Urothelium cell line (cell line): ENCODE measurements around the gene USP17L17.
"Not testable (repeated sequence)": the region's sequence is repeated elsewhere in the genome, so short reads cannot be mapped to it uniquely, and the experiment has no call there.

Source experiments
- DNase-seq: peaks from one replicate; pipeline ENCODE4 v3.0.0; 2011; ENCODE audit warnings: low spot score, mixed read lengths
- FAIRE-seq: peaks from 2 replicates; lab custom pipeline; 2011; peaks lifted over from hg19 to GRCh38; lab: Jason Lieb, UNC

Gene USP17L17, protein sequence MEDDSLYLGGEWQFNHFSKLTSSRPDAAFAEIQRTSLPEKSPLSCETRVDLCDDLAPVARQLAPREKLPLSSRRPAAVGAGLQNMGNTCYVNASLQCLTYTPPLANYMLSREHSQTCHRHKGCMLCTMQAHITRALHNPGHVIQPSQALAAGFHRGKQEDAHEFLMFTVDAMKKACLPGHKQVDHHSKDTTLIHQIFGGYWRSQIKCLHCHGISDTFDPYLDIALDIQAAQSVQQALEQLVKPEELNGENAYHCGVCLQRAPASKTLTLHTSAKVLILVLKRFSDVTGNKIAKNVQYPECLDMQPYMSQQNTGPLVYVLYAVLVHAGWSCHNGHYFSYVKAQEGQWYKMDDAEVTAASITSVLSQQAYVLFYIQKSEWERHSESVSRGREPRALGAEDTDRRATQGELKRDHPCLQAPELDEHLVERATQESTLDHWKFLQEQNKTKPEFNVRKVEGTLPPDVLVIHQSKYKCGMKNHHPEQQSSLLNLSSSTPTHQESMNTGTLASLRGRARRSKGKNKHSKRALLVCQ

DNA sequence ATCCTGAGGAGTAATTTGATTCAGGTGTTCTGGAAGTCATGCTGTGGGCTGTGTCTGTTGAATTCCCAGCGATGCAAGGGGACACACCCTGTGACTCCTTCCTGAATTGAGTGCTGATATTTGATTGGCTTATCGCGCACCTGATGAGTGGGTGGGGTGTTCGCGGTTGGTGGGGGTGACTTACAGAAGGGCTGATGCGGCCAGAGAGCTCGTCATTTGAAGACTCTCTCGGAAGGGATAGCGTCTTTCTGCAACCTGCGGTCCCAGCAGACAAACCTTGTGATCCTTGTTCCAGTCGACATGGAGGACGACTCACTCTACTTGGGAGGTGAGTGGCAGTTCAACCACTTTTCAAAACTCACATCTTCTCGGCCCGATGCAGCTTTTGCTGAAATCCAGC, at the start of gene USP17L17:
Gene USP17L17, plus strand, starts transcription at position 301 of the 400 bp plus-strand sequence. Its CDS starts 0 bp downstream, at position 301.
- DNase-seq, FAIRE-seq: not testable (repeated sequence)

DNA sequence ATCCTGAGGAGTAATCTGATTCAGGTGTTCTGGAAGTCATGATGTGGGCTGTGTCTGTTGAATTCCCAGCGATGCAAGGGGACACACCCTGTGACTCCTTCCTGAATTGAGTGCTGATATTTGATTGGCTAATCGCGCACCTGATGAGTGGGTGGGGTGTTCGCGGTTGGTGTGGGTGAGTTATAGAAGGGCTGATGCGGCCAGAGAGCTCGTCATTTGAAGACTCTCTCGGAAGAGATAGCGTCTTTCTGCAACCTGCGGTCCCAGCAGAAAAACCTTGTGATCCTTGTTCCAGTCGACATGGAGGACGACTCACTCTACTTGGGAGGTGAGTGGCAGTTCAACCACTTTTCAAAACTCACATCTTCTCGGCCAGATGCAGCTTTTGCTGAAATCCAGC, 33.3 kb upstream of the USP17L17 start, which contains the start of gene USP17L10:
Gene USP17L10, plus strand, starts transcription at position 301 of the 400 bp plus-strand sequence. Its CDS starts 0 bp downstream, at position 301.
- DNase-seq, FAIRE-seq: not testable (repeated sequence)

DNA sequence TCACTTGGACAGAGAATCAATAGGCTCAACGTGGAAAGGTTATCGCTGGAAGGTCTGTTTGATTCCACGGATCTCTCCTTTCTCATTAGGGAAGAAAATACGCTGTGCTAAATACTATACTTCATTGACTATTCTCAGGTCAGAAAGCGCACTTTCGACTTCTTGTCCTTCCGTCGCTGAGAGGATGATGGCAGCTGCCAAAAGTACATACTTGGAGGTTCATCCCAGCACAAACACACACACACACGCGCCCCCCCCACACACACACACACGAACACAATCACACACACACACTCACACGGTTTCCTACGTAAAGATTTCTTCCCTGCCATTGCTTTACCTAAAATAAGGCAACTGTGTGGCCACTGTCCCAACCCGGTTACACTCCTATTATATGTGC, 29.0 kb upstream of the USP17L17 start:
- not testable (repeated sequence) for FAIRE-seq, DNase-seq

DNA sequence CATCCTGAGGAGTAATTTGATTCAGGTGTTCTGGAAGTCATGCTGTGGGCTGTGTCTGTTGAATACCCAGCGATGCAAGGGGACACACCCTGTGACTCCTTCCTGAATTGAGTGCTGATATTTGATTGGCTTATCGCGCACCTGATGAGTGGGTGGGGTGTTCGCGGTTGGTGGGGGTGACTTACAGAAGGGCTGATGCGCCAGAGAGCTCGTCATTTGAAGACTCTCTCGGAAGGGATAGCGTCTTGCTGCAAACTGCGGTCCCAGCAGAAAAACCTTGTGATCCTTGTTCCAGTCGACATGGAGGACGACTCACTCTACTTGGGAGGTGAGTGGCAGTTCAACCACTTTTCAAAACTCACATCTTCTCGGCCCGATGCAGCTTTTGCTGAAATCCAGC, 28.6 kb upstream of the USP17L17 start, which contains the start of gene USP17L11:
Gene USP17L11, plus strand, starts transcription at position 301 of the 400 bp plus-strand sequence. Its CDS starts 0 bp downstream, at position 301.
- FAIRE-seq, DNase-seq: not testable (repeated sequence)

DNA sequence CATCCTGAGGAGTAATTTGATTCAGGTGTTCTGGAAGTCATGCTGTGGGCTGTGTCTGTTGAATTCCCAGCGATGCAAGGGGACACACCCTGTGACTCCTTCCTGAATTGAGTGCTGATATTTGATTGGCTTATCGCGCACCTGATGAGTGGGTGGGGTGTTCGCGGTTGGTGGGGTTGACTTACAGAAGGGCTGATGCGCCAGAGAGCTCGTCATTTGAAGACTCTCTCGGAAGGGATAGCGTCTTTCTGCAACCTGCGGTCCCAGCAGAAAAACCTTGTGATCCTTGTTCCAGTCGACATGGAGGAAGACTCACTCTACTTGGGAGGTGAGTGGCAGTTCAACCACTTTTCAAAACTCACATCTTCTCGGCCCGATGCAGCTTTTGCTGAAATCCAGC, 23.8 kb upstream of the USP17L17 start, which contains the start of gene USP17L12:
Gene USP17L12, plus strand, starts transcription at position 301 of the 400 bp plus-strand sequence. Its CDS starts 0 bp downstream, at position 301.
- FAIRE-seq, DNase-seq: not testable (repeated sequence)

DNA sequence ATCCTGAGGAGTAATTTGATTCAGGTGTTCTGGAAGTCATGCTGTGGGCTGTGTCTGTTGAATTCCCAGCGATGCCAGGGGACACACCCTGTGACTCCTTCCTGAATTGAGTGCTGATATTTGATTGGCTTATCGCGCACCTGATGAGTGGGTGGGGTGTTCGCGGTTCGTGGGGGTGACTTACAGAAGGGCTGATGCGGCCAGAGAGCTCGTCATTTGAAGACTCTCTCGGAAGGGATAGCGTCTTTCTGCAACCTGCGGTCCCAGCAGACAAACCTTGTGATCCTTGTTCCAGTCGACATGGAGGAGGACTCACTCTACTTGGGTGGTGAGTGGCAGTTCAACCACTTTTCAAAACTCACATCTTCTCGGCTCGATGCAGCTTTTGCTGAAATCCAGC, 19.1 kb upstream of the USP17L17 start, which contains the start of gene USP17L13:
Gene USP17L13, plus strand, starts transcription at position 301 of the 400 bp plus-strand sequence. Its CDS starts 0 bp downstream, at position 301.
- not testable (repeated sequence) for FAIRE-seq, DNase-seq

DNA sequence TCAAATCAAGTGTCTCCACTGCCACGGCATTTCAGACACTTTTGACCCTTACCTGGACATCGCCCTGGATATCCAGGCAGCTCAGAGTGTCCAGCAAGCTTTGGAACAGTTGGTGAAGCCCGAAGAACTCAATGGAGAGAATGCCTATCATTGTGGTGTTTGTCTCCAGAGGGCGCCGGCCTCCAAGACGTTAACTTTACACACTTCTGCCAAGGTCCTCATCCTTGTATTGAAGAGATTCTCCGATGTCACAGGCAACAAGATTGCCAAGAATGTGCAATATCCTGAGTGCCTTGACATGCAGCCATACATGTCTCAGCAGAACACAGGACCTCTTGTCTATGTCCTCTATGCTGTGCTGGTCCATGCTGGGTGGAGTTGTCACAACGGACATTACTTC, 13.4 kb upstream of the USP17L17 start:
- DNase-seq, FAIRE-seq: not testable (repeated sequence)

DNA sequence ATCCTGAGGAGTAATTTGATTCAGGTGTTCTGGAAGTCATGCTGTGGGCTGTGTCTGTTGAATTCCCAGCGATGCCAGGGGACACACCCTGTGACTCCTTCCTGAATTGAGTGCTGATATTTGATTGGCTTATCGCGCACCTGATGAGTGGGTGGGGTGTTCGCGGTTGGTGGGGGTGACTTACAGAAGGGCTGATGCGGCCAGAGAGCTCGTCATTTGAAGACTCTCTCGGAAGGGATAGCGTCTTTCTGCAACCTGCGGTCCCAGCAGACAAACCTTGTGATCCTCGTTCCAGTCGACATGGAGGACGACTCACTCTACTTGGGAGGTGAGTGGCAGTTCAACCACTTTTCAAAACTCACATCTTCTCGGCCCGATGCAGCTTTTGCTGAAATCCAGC, 9.6 kb upstream of the USP17L17 start, which contains the start of gene USP17L15:
Gene USP17L15, plus strand, starts transcription at position 301 of the 400 bp plus-strand sequence. Its CDS starts 0 bp downstream, at position 301.
- DNase-seq, FAIRE-seq: not testable (repeated sequence)

DNA sequence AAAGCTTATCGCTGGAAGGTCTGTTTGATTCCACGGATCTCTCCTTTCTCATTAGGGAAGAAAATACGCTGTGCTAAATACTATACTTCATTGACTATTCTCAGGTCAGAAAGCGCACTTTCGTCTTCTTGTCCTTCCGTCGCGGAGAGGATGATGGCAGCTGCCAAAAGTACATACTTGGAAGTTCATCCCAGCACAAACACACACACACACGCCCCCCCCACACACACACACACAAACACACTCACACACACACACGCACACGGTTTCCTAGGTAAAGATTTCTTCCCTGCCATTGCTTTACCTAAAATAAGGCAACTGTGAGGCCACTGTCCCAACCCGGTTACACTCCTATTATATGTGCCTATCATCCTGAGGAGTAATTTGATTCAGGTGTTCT, 5.2 kb upstream of the USP17L17 start:
- FAIRE-seq, DNase-seq: not testable (repeated sequence)

DNA sequence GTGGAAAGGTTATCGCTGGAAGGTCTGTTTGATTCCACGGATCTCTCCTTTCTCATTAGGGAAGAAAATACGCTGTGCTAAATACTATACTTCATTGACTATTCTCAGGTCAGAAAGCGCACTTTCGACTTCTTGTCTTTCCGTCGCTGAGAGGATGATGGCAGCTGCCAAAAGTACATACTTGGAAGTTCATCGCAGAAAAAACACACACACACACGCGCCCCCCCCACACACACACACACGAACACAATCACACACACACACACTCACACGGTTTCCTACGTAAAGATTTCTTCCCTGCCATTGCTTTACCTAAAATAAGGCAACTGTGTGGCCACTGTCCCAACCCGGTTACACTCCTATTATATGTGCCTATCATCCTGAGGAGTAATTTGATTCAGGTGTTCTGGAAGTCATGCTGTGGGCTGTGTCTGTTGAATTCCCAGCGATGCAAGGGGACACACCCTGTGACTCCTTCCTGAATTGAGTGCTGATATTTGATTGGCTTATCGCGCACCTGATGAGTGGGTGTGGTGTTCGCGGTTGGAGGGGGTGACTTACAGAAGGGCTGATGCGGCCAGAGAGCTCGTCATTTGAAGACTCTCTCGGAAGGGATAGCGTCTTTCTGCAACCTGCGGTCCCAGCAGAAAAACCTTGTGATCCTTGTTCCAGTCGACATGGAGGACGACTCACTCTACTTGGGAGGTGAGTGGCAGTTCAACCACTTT, 4.4 kb downstream of the USP17L17 start, which contains the start of gene USP17L18:
Gene USP17L18, plus strand, starts transcription at position 678 of the 728 bp plus-strand sequence. Its CDS starts 0 bp downstream, at position 678.
- not testable (repeated sequence) for DNase-seq, FAIRE-seq

DNA sequence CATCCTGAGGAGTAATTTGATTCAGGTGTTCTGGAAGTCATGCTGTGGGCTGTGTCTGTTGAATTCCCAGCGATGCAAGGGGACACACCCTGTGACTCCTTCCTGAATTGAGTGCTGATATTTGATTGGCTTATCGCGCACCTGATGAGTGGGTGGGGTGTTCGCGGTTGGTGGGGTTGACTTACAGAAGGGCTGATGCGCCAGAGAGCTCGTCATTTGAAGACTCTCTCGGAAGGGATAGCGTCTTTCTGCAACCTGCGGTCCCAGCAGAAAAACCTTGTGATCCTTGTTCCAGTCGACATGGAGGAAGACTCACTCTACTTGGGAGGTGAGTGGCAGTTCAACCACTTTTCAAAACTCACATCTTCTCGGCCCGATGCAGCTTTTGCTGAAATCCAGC, 9.4 kb downstream of the USP17L17 start, which contains the start of gene USP17L19:
Gene USP17L19, plus strand, starts transcription at position 301 of the 400 bp plus-strand sequence. Its CDS starts 0 bp downstream, at position 301.
- FAIRE-seq, DNase-seq: not testable (repeated sequence)

DNA sequence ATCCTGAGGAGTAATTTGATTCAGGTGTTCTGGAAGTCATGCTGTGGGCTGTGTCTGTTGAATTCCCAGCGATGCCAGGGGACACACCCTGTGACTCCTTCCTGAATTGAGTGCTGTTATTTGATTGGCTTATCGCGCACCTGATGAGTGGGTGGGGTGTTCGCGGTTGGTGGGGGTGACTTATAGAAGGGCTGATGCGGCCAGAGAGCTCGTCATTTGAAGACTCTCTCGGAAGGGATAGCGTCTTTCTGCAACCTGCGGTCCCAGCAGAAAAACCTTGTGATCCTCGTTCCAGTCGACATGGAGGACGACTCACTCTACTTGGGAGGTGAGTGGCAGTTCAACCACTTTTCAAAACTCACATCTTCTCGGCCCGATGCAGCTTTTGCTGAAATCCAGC, 14.1 kb downstream of the USP17L17 start, which contains the start of gene USP17L20:
Gene USP17L20, plus strand, starts transcription at position 301 of the 400 bp plus-strand sequence. Its CDS starts 0 bp downstream, at position 301.
- not testable (repeated sequence) for DNase-seq, FAIRE-seq

DNA sequence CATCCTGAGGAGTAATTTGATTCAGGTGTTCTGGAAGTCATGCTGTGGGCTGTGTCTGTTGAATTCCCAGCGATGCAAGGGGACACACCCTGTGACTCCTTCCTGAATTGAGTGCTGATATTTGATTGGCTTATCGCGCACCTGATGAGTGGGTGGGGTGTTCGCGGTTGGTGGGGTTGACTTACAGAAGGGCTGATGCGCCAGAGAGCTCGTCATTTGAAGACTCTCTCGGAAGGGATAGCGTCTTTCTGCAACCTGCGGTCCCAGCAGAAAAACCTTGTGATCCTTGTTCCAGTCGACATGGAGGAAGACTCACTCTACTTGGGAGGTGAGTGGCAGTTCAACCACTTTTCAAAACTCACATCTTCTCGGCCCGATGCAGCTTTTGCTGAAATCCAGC, 18.9 kb downstream of the USP17L17 start, which contains the start of gene USP17L21:
Gene USP17L21, plus strand, starts transcription at position 301 of the 400 bp plus-strand sequence. Its CDS starts 0 bp downstream, at position 301.
- not testable (repeated sequence) for DNase-seq, FAIRE-seq

DNA sequence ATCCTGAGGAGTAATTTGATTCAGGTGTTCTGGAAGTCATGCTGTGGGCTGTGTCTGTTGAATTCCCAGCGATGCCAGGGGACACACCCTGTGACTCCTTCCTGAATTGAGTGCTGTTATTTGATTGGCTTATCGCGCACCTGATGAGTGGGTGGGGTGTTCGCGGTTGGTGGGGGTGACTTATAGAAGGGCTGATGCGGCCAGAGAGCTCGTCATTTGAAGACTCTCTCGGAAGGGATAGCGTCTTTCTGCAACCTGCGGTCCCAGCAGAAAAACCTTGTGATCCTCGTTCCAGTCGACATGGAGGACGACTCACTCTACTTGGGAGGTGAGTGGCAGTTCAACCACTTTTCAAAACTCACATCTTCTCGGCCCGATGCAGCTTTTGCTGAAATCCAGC, 23.6 kb downstream of the USP17L17 start, which contains the start of gene USP17L22:
Gene USP17L22, plus strand, starts transcription at position 301 of the 400 bp plus-strand sequence. Its CDS starts 0 bp downstream, at position 301.
- not testable (repeated sequence) for DNase-seq, FAIRE-seq

DNA sequence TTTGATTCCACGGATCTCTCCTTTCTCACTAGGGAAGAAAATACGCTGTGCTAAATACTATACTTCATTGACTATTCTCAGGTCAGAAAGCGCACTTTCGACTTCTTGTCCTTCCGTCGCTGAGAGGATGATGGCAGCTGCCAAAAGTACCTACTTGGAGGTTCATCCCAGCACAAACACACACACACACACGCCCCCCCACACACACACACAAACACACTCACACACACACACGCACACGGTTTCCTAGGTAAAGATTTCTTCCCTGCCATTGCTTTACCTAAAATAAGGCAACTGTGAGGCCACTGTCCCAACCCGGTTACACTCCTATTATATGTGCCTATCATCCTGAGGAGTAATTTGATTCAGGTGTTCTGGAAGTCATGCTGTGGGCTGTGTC, 28.0 kb downstream of the USP17L17 start:
- DNase-seq, FAIRE-seq: not testable (repeated sequence)
